Measurements from ENCODE around the gene COL4A1.
A peak's percentile ranks its signal among the peaks of the same experiment; 100 is the strongest.

Gene COL4A1

DNA sequence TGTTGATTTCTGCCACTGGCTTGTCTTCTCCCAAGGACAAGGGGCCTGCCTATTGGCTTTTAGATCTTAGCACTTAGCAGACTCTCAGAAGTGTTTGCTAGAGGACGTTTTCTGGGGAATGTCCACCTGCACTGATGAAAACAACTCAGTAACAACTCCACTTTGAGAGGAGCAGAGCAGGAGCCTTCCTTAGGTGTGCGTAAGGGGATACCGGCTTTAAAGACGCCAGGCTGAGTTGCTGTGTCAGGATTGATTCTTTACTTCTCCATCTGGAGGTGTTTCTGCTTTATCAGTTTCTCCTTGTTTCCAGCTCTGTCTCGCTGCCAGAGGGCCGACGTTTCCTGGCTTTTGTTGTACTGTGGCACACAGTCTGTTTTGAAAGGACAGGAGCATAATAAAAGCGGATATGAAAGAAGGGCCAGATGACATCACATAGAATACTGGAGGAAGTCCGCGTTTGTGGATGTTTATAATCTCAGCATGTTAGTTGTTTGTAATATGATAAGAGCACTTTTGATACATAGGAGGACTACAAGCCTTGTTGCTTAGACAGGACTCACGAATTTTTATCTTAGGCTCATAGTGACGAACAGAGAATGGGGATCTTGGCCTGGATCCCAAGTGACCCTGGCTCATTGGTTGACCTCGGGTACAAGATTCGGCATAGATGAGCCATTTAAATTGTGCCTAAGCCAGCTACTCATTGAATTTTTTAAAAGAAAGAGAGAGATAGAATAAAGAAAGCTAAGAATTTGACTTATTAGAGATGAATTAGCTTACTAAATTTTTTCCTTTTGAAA is 34.7 kb upstream of the COL4A1 start:
- DNase-seq = peak; percentile 69

GRCh38 chr13:110340812-110341444 is 34.0 kb upstream of the COL4A1 start:
- DNase-seq = peak; percentile 48

GRCh38 chr13:110339975-110340550 is 33.1 kb upstream of the COL4A1 start:
- no peak for DNase-seq

GRCh38 chr13:110339263-110339662 is 32.3 kb upstream of the COL4A1 start:
- DNase-seq = no peak

- DNase-seq = no peak
These were observed 31.6 kb upstream of the COL4A1 start for GRCh38 chr13:110338441-110339101.

- no peak for DNase-seq
These were observed 30.3 kb upstream of the COL4A1 start for GRCh38 chr13:110337247-110337646.

DNA sequence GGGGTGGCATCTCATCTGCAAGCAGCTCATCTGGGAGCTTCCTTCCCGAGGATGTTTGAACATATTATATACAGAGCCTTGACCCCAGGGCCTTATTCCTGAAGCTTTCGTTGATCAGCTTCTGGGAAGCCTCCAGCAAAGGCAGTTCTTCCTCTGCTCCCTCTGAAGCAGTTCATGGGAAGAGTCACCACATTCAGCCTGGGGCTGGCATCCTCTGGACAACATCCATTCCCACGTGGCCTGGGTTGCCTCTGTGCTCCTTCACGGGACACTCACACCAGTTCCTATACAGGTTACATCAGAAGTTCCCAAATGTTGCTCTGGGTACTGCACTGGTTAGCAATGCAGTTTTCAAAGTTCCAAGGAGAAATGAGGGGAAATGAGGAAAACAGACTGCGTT is 29.7 kb upstream of the COL4A1 start:
- DNase-seq = no peak

- no peak for DNase-seq
These were observed 29.2 kb upstream of the COL4A1 start for GRCh38 chr13:110336108-110336507.

GRCh38 chr13:110334841-110335490 is 28.0 kb upstream of the COL4A1 start:
- DNase-seq = no peak

- no peak for DNase-seq
These were observed 27.3 kb upstream of the COL4A1 start for GRCh38 chr13:110334256-110334655.

DNA sequence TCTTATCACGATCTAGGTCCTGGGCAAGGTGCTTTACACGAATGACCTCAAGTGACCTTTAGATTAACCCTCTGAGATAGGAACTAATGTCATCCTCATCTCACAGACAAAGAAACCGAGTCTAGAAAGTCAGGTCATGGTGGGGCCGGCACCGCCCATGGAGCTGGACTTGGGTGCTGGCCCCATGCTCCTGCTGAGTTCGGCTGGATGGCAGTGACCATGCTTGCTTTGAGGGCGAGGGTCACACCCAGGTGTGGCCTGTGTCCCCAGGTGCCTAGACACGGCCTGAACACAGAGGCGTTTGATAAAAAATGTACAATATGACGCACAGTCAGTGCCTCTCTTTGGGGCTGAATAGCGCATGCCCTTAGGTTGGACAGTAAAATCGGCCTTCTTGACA is 26.9 kb upstream of the COL4A1 start:
- DNase-seq = no peak

GRCh38 chr13:110332750-110333149 is 25.8 kb upstream of the COL4A1 start:
- DNase-seq = no peak

- DNase-seq = no peak
These were observed 24.4 kb upstream of the COL4A1 start for GRCh38 chr13:110331362-110331761.

DNA sequence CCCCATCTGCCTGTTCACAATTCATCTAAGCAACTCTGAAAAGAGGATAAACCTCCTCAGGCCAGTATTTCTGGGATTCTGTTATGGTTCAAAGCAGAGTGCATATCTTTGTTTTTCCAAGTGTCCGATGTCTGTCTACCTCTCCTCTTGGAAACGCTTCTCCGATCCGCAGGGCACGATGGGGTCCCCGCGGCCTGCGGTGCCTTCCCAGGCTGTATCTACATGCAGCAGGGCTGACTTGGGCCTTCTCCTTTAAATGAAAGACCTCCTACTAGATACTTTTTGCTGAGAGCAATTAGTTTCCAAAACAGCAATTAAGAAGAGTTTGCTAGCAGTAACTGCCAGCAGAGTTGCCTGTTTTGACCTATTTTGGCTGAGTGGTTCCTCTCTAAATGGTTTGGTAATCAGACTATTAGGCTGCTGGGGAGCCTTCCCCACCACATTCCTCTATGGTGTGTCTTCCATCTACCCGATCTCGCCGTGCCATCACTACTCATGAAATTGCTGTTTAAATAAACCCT is 23.6 kb upstream of the COL4A1 start:
- no peak for DNase-seq

GRCh38 chr13:110329798-110330461 is 23.0 kb upstream of the COL4A1 start:
- no peak for DNase-seq

DNA sequence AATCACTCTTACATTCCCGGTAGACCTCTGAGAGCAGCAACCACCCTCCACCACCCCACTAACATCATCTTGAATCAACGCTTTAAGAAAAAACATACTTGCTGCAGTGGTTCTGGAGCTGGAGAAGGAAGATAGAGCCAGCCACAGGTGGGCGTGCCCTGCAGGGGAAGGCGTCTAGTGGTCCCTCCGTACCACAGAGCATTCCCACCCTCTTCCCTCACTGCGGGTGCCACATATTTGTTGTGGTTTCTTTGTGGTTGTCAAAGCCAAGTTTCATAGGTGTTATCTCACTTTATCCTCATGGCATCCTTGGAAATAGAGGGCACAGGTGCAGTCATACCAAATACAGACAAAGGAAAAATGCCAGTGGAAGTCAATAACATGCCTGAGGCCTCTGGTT is 22.3 kb upstream of the COL4A1 start:
- no peak for DNase-seq

- no peak for DNase-seq
These were observed 21.6 kb upstream of the COL4A1 start for GRCh38 chr13:110328573-110328972.

- DNase-seq = no peak
These were observed 20.2 kb upstream of the COL4A1 start for GRCh38 chr13:110327051-110327721.

- DNase-seq = no peak
These were observed 19.4 kb upstream of the COL4A1 start for GRCh38 chr13:110326263-110326904.

DNA sequence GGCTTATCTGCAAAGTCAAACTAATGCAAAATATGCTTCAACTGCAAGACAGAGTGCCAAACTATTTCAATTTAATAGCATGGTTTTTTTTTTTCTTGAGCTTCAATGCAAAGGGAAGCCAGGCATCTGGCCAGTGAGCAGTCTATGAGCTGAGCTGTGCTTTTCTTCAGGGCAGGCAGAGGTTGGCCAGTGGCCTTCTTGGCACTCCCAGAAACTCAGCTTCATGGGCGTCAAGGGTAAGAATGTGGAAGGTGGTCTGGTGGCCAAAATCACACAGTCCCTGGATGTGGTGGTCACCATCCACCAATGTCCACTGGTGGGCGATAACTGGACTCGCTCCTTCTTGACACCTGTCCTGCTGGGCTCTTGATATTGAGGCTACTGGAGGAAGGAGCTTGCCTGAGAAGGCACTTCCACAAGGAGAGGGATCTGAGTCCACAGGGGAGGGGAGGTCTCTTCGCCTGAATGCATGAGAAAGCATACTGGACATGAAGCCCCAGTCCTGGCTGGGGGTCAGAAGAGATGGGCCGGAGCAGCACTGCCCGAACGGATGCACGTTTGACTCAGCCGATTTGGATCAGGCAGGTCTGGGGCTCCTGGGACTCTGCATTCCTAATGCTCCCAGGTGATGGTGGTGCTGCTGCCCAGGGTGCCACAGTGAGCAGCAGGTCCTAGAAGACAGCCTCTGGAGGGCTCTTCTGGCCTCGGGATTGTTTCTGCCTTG is 17.2 kb upstream of the COL4A1 start:
- no peak for DNase-seq
